AG09309 (cell line): Measurements from ENCODE around the gene TTC16.

Experiments
- DNase-seq: peaks from one replicate; pipeline ENCODE4 v3.0.0-alpha.2; 2010; ENCODE audit warnings: low read depth
- H3K4me3 ChIP-seq: 2 replicates; pipeline ENCODE4 v1.5.1; 2011; ENCODE audit warnings: mild to moderate bottlenecking, low read depth, low read length, moderate library complexity; ENCODE audit not compliant: control insufficient read depth
- CTCF ChIP-seq: IDR thresholded peaks from 2 replicates; pipeline ENCODE4 v1.5.1; 2011; ENCODE audit warnings: mild to moderate bottlenecking, low read depth, low read length, inconsistent platforms; ENCODE audit not compliant: insufficient read depth, control insufficient read depth; ENCODE audit errors: missing control alignments

Gene TTC16

DNA sequence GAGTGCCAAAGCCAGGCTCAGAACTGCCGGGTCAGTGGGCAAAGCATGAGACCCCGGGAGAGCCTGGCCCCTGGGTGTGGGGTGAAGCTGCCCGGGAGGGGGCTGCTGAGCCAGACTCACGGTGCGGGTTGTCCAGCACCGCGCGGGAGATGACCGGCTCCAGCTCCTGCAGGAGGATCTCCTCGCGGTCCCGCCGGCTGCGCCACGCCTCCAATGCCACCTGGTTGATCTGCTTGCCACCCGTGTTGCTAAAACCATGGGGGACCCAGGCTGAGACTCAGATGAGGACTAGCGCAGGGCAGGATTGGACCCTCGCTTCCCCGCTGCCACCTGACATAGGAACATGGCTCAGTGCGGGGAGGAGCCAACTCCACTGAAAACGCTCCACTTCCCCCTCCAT, 16.6 kb downstream of the TTC16 start:
- no peak for DNase-seq
- no peak overlapping the region for H3K4me3 ChIP-seq
- TF ChIP-seq CTCF = no peak

DNA sequence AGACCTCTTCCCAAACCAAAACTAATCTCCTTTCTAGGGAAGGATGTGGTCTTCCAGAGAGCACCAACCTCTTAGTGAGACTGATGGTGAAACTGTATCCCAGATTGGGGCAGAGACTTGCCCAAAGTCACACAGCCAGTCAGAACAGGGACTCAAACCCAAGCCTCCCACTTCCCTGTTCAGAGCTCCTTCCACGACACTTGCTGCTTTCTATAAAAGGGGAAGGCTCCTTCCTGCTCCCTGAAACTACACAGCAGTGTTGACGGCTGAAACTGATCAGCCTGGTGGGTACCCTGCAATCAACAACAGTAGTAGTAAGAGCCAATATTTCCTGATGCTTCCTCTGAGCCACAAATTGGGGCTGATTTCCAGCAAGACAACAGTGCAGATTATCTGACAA, 17.7 kb downstream of the TTC16 start:
- no peak for TF ChIP-seq CTCF
- DNase-seq = no peak
- no peak overlapping the region for H3K4me3 ChIP-seq

- peak overlapping the region; percentile 83 for H3K4me3 ChIP-seq
- TF ChIP-seq CTCF = no peak
Measured at GRCh38 chr9:127734247-127734746, 18.4 kb downstream of the TTC16 start.

GRCh38 chr9:127734747-127735529, 19.1 kb downstream of the TTC16 start, which contains the start of gene TOR2A:
TOR2A (minus strand) TSS chr9:127735294; CDS start chr9:127735270, 24 bp downstream.
- TF ChIP-seq CTCF = peak; percentile 96
- peak within 1 kb of the TSS; percentile 83 for H3K4me3 ChIP-seq
- peak; percentile 82 for DNase-seq

More at GRCh38 chr9:127734247-127734746, 18.4 kb downstream of the TTC16 start:
- DNase-seq = no peak

- DNase-seq = no peak
- TF ChIP-seq CTCF = no peak
- H3K4me3 ChIP-seq = no peak overlapping the region
Measured at GRCh38 chr9:127735530-127736185, 19.8 kb downstream of the TTC16 start.

DNA sequence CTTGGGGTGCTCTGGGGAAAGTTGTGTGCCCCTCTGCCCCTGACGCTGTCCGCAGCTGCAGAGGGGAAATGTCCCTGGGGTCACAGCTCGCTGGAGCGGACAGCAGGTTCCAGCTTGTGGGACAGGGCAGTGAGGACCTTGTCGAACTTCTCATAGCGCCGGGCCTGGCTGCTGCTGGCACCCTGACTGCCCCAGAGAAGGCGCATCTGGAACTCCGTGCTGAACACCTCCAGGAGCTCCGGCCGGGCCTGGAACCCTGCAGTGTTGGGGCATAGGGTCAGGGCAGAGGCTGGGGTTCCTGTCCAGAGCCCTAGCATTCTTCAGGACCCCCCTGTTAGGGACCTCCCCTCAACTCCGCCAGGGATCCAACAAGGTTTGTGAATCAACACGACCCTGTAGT, 22.8 kb downstream of the TTC16 start:
- H3K4me3 ChIP-seq = no peak overlapping the region
- no peak for TF ChIP-seq CTCF
- DNase-seq = no peak
